ENCODE measurements around the gene ZNF407.

The ZNF407 gene

DNA sequence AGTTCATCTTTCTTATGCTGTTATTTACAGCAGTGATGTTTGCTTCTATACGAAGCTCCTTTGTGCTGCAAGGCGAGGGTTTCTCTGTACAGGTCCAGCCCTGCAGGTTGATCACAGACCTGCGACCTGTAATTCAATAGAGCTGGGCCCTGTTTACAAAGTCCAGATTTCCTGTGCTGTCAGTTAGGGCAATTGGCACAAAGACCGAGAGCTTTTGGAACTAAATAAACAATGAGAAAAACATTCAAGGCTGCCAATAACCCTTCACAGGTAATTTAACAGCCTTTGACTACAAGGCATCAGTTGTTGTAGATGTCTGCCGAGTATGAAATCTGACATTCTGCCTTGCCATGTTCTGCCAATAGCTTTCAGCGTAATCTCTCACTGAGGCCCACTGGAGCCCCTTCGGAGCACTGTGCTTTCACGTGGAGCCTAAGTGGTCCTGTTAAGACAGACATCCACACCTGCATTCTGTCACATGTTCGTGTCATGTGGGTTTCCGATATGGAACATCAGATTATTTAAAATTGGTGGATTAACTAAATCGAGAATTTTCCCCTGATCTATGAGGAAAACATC is 378.8 kb downstream of the ZNF407 start:
- H3K4me3 ChIP-seq (ENCODE audit: low read depth, low read length), result no peak overlapping the region
- DNase-seq (ENCODE audit: low read depth), result no peak
- TF ChIP-seq, protein P1, sequence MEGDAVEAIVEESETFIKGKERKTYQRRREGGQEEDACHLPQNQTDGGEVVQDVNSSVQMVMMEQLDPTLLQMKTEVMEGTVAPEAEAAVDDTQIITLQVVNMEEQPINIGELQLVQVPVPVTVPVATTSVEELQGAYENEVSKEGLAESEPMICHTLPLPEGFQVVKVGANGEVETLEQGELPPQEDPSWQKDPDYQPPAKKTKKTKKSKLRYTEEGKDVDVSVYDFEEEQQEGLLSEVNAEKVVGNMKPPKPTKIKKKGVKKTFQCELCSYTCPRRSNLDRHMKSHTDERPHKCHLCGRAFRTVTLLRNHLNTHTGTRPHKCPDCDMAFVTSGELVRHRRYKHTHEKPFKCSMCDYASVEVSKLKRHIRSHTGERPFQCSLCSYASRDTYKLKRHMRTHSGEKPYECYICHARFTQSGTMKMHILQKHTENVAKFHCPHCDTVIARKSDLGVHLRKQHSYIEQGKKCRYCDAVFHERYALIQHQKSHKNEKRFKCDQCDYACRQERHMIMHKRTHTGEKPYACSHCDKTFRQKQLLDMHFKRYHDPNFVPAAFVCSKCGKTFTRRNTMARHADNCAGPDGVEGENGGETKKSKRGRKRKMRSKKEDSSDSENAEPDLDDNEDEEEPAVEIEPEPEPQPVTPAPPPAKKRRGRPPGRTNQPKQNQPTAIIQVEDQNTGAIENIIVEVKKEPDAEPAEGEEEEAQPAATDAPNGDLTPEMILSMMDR (IDR thresholded peaks at IDR 0.05; ENCODE audit: low read depth, low read length, missing control alignments), result no peak

GRCh38 chr18:74977041-74977440 is 379.4 kb downstream of the ZNF407 start:
- DNase-seq (ENCODE audit: low read depth), result no peak
- TF ChIP-seq, protein P1 (IDR thresholded peaks at IDR 0.05; ENCODE audit: low read depth, low read length, missing control alignments), result no peak
- no peak overlapping the region for H3K4me3 ChIP-seq (ENCODE audit: low read depth, low read length)

DNA sequence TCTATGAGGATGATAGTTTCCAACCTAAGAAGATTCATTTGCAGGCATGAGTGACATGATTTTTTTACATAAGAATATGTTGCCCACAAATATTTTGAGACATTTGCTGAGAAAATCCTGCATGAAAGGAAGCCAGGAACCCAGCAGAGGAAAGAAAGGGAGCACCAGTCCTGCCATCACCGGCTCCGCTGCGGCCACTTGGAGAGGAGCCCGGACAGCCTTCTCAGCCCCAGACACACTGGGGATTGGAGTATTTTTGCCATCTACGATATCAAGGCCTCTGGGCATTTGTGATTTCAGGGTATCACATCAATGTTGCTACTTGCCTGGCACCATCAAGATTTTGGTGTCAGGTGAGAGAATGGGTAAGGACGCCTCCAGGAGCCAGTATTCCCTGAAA is 383.0 kb downstream of the ZNF407 start:
- TF ChIP-seq, protein P1 (IDR thresholded peaks at IDR 0.05; ENCODE audit: low read depth, low read length, missing control alignments), result no peak
- no peak overlapping the region for H3K4me3 ChIP-seq (ENCODE audit: low read depth, low read length)
- DNase-seq (ENCODE audit: low read depth), result no peak

DNA sequence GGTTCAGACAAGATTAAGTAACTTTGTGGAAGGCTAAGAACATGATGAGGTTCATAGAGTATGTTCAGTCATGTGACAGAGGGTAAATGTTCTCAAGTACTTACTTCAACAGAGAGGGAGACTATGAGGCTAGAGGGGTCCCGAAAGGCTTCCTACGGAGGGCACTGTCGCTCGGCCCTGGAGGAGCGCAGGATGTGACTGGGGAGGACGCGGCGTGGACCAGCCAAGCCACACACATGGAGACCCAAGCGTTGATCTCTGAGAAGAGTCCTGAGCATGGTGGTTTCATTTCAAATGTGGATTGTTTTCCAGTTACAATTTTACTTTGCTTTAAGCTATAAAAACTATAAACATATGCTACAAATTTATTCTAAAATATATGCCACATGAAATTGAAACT is 383.8 kb downstream of the ZNF407 start:
- DNase-seq (ENCODE audit: low read depth), result no peak
- no peak overlapping the region for H3K4me3 ChIP-seq (ENCODE audit: low read depth, low read length)
- TF ChIP-seq, protein P1 (IDR thresholded peaks at IDR 0.05; ENCODE audit: low read depth, low read length, missing control alignments), result no peak

GRCh38 chr18:74982946-74983635 is 385.4 kb downstream of the ZNF407 start:
- TF ChIP-seq, protein P1 (IDR thresholded peaks at IDR 0.05; ENCODE audit: low read depth, low read length, missing control alignments), result no peak
- DNase-seq (ENCODE audit: low read depth), result no peak
- no peak overlapping the region for H3K4me3 ChIP-seq (ENCODE audit: low read depth, low read length)

- TF ChIP-seq, protein P1 (IDR thresholded peaks at IDR 0.05; ENCODE audit: low read depth, low read length, missing control alignments), result no peak
Observed at GRCh38 chr18:74989134-74989533, 391.5 kb downstream of the ZNF407 start.

More at GRCh38 chr18:74989134-74989533, 391.5 kb downstream of the ZNF407 start:
- DNase-seq (ENCODE audit: low read depth), result no peak
- no peak overlapping the region for H3K4me3 ChIP-seq (ENCODE audit: low read depth, low read length)
